ENCODE data around the gene MOCS1. TPM values are rescaled to one million over a fixed set of nuclear protein-coding genes. Genes with fewer than 3 reads are reported as not detected.

Gene MOCS1
- total RNA-seq, 1 donor from 2014 or later = 15.1 TPM

GRCh38 chr6:39950125-39950720 lies 16.0 kb upstream of the MOCS1 start:
- Mint-ChIP-seq H3K9me3 (ENCODE audit: unreplicated experiment) (no peaks in the 10 kb centered on the region), H3K36me3 (ENCODE audit: unreplicated experiment) (no peaks in the 10 kb centered on the region), H3K4me3 (ENCODE audit: unreplicated experiment) (no peak overlapping the region), H3K27ac (ENCODE audit: unreplicated experiment) (no peak overlapping the region), H3K4me1 (ENCODE audit: unreplicated experiment) (no peaks in the 10 kb centered on the region), H3K27me3 (ENCODE audit: unreplicated experiment) (no peaks in the 10 kb centered on the region)
- no peak for DNase-seq (ENCODE audit: extremely low spot score, unreplicated experiment)
- TF ChIP-seq CTCF (IDR thresholded peaks at IDR 0.05) = no peak

- TF ChIP-seq CTCF (IDR thresholded peaks at IDR 0.05) = no peak
- Mint-ChIP-seq H3K9me3 (ENCODE audit: unreplicated experiment) (no peaks in the 10 kb centered on the region), H3K27ac (ENCODE audit: unreplicated experiment) (no peak overlapping the region), H3K4me3 (ENCODE audit: unreplicated experiment) (no peak overlapping the region), H3K36me3 (ENCODE audit: unreplicated experiment) (no peaks in the 10 kb centered on the region), H3K27me3 (ENCODE audit: unreplicated experiment) (no peaks in the 10 kb centered on the region), H3K4me1 (ENCODE audit: unreplicated experiment) (no peaks in the 10 kb centered on the region)
- DNase-seq (ENCODE audit: extremely low spot score, unreplicated experiment) = no peak
These were observed 14.0 kb upstream of the MOCS1 start for GRCh38 chr6:39948199-39948791.

GRCh38 chr6:39947611-39948068 lies 13.4 kb upstream of the MOCS1 start:
- no peaks in the 10 kb centered on the region for H3K4me1 Mint-ChIP-seq (ENCODE audit: unreplicated experiment)
- H3K27ac Mint-ChIP-seq (ENCODE audit: unreplicated experiment) = no peak overlapping the region
- H3K9me3 Mint-ChIP-seq (ENCODE audit: unreplicated experiment) = no peaks in the 10 kb centered on the region
- no peak for TF ChIP-seq CTCF (IDR thresholded peaks at IDR 0.05)
- no peaks in the 10 kb centered on the region for H3K36me3 Mint-ChIP-seq (ENCODE audit: unreplicated experiment)
- no peak overlapping the region for H3K4me3 Mint-ChIP-seq (ENCODE audit: unreplicated experiment)
- DNase-seq (ENCODE audit: extremely low spot score, unreplicated experiment) = no peak
- no peaks in the 10 kb centered on the region for H3K27me3 Mint-ChIP-seq (ENCODE audit: unreplicated experiment)

- no peaks in the 10 kb centered on the region for H3K27me3 Mint-ChIP-seq (ENCODE audit: unreplicated experiment)
- TF ChIP-seq CTCF (IDR thresholded peaks at IDR 0.05) = no peak
- no peak overlapping the region for H3K27ac Mint-ChIP-seq (ENCODE audit: unreplicated experiment)
- no peaks in the 10 kb centered on the region for H3K36me3 Mint-ChIP-seq (ENCODE audit: unreplicated experiment)
- no peak for DNase-seq (ENCODE audit: extremely low spot score, unreplicated experiment)
- H3K4me3 Mint-ChIP-seq (ENCODE audit: unreplicated experiment) = no peak overlapping the region
- peaks cover 5% of the 10 kb centered on the region for H3K4me1 Mint-ChIP-seq (ENCODE audit: unreplicated experiment)
- H3K9me3 Mint-ChIP-seq (ENCODE audit: unreplicated experiment) = no peaks in the 10 kb centered on the region
These were observed 11.4 kb upstream of the MOCS1 start for GRCh38 chr6:39945626-39946025.

GRCh38 chr6:39942903-39943580 lies 8.8 kb upstream of the MOCS1 start:
- H3K36me3 Mint-ChIP-seq (ENCODE audit: unreplicated experiment) = no peaks in the 10 kb centered on the region
- H3K27ac Mint-ChIP-seq (ENCODE audit: unreplicated experiment) = no peak overlapping the region
- H3K4me1 Mint-ChIP-seq (ENCODE audit: unreplicated experiment) = peaks cover 11% of the 10 kb centered on the region
- H3K27me3 Mint-ChIP-seq (ENCODE audit: unreplicated experiment) = no peaks in the 10 kb centered on the region
- DNase-seq (ENCODE audit: extremely low spot score, unreplicated experiment) = no peak
- TF ChIP-seq CTCF (IDR thresholded peaks at IDR 0.05) = no peak
- no peaks in the 10 kb centered on the region for H3K9me3 Mint-ChIP-seq (ENCODE audit: unreplicated experiment)
- H3K4me3 Mint-ChIP-seq (ENCODE audit: unreplicated experiment) = no peak overlapping the region
